COLO829 (cell line): ENCODE data around the gene LGALSL.

Experiments
- DNase-seq: peaks from one replicate; pipeline ENCODE4 v3.0.0; 2012; ENCODE audit warnings: low spot score

Gene LGALSL

GRCh38 chr2:64453770-64454385, at the start of gene LGALSL:
LGALSL (plus strand) TSS chr2:64454162; CDS start chr2:64454546, 384 bp downstream.
- DNase-seq, result peak; percentile 48

- peak; percentile 29 for DNase-seq
Measured at GRCh38 chr2:64404743-64405142, 49.2 kb upstream of the LGALSL start.

DNA sequence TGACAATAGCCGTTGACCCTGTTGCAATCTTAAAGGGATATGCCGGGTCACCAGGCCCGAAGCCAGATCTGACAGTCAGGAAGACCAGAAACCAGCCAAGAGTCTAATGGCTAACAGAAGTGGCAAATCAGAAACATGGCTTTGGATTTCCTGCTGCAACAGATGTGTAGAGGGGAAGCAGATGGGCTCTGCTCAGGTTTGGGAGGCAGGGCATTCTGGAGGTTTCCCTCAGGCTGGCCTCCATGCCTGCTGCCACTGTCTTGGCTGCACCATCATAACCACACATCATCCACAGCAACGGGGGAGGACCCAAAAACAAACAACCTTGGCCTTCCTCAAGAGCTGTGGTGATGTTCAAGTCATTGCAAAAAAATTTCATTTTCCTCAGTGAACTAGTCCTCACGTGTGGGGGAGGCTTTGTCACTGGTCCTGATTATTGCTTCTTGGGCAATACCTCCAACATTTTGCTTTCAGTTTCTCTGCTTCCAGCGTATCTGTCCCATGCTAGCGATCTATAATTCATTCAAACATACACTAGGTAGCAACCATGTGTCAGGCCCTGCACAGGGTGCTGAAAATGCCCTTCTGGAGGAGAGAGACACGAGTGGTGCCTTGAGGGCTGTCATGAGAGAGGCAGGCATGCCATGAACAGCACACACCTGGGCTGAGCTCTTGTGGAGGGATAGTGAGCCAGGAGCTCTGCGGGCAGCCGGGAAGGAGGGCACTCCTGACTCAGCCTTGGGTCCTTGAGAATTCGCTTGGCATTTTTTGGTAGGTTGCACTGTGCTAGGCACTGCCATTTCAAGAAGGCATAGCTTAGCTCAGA, 48.2 kb upstream of the LGALSL start:
- DNase-seq, result no peak

- no peak for DNase-seq
Measured at GRCh38 chr2:64406407-64406774, 47.6 kb upstream of the LGALSL start.

GRCh38 chr2:64408031-64408430, 45.9 kb upstream of the LGALSL start:
- no peak for DNase-seq

DNA sequence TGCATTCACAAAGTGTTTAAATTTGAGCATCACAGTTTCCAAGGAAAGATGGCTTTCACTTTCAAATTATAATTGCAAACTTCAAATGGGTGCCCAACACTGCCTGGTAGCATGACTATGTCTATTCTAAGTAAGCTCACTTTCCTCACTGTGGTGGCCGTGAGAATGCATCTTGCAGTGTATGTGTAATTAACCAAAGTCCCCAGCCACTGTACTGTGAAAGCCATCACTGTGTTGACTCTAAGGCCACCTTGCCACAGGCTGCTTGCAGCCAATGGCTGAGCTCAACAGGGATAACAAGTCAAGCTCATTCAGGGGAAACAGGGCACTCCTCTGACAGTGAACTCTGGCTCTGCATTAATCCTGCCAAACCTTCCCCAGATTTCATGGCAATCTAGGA, 43.3 kb upstream of the LGALSL start:
- DNase-seq, result no peak

GRCh38 chr2:64412671-64413070, 41.3 kb upstream of the LGALSL start:
- no peak for DNase-seq

DNA sequence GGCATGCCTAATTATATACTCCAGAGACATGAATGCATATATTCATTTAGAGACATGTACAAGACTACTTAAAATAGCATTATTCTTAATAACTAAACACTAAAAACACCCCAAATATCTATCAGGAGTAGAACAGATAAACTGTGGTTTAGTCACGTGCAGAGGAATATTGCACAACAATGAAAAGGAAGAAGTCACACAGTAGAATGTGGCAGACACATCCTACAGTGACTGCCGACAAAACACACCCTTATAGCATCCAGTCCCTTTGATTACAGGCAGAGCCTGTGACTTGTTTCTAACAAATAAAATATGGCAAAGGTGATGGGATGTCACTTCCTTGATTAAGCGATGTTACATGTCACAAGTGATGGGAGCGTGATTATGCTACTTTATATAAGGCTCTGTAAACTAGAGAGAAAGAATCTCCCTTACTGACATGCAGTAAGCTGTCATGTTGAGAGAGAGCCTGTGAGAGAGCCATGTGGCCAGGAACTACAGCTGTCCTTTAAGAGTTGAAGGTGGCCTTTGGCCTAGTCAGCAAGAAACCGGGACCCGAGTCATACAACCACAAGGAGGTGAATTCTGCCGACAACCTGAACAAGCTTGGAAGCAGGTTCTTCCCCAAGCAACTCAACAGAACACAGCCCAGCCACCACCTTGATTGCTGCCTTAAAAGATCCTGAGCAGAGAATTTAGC, 39.1 kb upstream of the LGALSL start:
- no peak for DNase-seq

- DNase-seq, result no peak
Measured at GRCh38 chr2:64417624-64418023, 36.3 kb upstream of the LGALSL start.

DNA sequence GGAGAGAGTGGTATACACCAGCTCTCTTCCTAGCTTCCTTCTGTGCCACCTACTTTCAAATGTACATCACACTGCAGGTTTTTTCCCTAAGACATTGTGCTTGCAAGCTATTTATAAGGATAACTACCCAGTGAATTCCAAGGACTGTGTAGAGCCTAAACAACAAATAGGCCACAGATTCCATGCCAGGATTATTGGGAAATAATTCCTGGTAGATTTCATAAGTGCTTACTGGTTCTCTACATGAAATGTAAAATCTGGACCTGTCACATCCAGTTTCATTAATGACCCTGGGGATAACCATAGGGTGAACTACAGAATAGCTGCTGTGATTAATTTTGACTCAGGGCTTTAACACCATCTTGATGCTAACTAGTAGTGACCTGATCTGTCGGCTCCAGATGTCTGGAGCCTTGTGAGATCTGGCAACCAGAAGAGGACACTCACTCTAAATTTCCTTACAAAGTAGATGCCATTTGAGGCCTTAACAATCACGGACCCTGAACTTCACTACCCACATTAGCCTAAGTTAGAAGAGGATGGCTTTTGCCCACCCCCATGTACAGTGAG, 34.3 kb upstream of the LGALSL start:
- DNase-seq, result no peak

DNA sequence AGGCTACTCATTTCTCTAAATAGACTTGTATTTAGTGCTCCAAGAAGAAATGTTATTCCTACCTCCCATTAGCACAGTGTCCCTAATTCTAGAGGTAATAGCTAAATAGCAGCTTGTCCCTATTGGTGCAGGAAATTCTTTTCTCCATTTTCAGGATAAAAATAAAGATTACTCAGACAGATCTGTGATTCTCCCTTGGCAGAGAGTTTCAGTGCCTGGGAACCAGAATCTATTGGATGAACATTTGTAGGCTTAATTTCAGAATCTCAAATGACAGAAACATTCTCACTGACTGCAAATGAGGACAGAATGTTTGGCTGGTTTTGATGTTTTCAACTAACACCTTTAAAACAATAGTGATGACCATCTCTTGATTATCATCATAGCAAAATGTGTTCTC, 33.3 kb upstream of the LGALSL start:
- no peak for DNase-seq

DNA sequence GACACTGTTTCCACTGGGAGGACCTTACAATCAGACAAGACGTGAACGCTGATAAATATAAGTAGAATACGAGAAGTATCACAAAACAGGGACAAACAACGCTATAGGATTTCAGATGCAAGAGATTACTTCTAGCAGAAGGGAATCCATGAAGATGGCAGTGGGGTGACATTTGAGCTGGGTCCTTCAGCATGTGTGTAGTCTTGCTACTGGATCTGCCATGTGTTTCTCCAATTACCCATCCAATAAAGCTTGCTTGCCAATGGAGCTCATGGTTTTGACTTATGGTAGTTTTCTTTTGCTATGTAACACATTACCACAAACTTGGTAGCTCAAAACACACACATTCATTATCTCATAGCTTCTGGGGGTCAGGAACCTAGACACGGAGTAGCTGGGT, 32.8 kb upstream of the LGALSL start:
- no peak for DNase-seq

DNA sequence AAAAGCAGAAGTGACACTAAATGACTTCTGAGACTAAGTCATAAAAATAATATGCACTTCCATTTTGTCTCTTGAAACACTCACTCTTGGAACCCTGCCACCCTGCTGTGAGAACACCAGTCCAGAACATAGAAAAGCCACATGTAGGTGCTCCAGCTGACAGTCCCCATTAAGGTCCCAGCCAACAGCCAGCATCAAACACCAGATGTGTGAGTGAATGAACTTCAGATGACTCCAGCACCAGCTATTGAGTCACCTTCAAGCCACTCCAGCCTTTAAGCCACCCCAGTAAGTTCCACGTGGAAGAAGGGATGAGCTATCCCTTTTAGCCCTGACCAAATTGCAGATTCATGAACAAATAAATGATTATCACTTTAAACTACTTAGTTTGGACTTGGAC, 31.5 kb upstream of the LGALSL start:
- DNase-seq, result no peak

DNA sequence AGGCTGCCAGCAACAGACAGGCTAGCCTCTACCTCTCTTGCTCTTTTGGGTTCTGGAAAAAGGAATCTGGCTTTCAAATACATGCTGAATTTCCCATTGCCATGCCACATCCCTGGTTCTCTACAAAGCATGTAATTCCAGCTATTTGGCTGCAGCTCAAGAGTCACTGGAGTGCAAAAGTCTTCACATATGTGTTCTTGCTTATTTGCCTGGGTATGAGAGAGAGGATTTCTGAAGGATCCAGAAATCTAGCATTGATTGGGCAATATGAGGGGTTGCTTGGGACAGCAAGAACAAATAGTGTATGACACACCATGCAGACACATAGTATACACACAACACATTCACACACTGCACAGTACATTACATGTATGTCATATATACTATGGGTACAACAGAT, 30.7 kb upstream of the LGALSL start:
- no peak for DNase-seq

- DNase-seq, result no peak
Measured at GRCh38 chr2:64424416-64424987, 29.5 kb upstream of the LGALSL start.

DNA sequence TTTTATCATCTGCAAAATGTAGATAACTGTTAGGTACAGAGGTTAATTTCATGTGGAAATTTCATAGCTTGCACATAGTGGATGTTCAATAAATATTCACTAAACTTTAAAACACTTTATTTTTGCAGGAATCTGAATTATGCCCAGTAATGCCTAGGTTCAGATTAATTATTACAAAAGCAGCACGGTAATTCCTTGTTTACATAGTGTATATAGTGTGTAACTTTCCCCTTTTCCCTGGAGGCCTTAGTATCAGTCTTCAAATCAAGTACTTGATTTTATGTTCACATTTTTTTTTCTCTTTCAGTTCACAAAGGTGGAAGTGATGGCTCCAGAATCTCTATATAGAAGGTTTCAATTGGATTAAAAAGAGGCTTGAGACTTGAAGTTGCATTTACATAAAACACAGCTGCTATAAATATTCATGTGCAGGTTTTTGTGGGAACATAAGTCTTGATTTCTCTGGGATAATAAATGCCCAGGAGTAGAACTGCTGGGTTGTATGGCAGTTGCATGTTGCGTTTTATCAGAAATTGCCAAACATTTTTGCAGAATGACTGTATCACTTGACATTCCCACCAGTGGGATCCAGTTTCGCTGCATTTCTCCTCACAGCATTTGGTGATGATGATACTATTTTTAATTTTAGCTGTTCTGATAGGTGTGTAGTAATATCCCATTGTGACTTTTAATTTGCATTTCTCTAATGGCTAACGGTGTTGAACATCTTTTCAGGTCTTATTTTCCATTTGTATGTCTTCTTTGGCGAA, 27.6 kb upstream of the LGALSL start:
- DNase-seq, result no peak

GRCh38 chr2:64434039-64434657, 19.8 kb upstream of the LGALSL start:
- DNase-seq, result no peak

- no peak for DNase-seq
Measured at GRCh38 chr2:64437883-64438282, 16.1 kb upstream of the LGALSL start.

- DNase-seq, result no peak
Measured at GRCh38 chr2:64439194-64439593, 14.8 kb upstream of the LGALSL start.

GRCh38 chr2:64440843-64441242, 13.1 kb upstream of the LGALSL start:
- no peak for DNase-seq

DNA sequence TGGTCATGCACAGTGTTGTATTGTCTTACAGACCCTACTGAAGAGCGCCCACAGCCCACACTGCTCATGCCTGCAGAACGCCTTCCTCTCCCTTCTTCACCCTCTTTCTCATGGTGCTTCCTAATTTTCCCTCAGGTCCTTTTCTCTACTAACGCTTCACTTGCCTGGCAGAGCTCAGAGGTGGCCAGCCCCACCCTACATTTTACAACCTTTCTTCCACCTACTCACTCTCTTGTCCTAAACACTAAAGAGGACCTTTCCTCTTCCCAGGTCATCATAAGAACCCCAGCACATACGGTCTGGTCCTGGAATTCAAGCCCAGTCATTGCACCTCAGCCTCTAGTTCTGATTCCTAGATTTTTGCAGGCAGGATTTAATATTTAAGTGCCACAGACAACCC, 11.7 kb upstream of the LGALSL start:
- no peak for DNase-seq
